DMS79 (cell line): Measurements from ENCODE around the gene KCTD15.

Source experiments
- DNase-seq: peaks from one replicate; lab custom pipeline; 2025; lab: John Stamatoyannopoulos, UW

The KCTD15 gene

DNA sequence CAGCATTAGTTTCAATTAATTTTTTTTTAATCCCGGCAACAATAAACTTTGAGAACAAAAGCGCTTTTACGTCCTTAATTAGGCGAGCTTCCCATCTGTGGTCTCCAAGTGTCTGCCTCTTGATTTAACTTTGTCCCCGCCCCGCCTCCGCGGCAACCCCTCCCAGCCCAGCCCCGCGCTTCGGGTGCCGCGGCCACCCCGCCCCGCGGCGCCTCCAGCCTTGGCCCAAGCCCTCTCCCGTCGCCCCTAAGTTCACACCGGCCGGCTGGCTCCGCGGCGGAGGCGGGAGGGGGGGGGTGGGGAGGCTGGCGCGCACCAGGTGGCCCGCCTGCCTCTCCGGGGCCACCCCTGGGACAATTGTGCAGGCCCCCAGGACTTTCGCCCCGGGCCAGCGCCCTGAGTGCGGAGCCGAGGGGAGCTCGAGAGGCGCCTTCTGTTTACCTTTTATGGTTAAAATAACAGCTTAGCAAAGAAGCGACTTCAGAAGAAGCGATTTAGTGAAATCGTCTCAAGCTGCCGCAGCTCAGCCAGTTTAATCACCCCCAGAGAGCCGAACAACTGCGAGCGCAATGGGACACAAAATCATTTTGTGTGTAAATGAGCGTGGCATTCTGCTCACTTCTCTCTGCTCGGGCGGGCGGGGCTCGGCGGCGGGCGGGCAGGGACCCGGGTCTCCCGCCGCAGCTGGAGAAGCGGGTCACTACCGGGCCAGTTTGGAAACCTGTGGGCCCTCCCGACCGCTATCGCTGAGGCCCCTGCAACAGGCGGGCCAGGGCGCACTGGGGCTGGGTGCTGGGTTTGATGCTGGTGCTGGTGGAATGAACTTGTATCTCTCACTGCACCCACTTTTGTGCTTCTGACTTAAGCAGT, 1.4 kb downstream of the KCTD15 start:
- DNase-seq = no peak

DNA sequence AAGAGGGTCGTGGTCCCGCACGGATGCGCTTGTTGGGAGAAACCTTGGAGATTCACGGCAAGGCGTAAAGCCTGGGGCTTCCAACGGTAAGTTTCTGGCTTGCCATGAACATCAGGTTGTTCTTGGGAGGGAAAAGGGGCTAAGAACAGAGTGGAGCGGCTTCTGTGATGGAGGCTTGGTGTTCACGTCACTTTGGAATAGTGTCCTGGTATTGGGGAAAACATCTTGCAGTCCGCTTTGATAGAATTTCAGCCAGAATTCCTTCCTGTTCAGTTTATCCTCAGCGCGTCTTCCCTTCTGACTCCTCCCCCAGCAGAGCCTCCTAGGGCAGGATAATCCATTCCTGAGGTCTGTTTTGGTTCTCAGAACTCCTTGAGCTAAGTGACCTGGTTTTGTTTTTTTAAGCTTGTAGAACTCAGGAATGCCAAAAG, 2.0 kb downstream of the KCTD15 start:
- DNase-seq = no peak

DNA sequence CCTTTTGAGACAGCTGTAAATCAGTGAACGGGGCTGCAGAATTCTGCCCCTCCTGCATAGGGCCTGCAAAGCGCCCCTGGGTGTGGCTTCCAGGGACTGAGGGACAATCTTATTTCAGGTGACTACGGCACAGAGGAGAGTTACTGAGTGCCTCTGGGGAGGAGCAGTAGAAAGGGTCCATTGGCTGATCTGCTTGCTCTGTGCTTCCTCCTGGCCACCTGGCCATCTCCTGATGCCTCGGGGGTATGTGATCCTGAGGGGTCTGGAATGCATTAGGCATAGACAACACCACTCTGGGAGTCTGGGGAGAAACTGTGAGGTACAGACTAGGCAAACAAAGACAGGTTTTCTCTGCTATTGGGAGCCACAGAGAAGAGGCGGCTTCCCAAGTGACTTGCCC, 2.8 kb downstream of the KCTD15 start:
- no peak for DNase-seq

DNA sequence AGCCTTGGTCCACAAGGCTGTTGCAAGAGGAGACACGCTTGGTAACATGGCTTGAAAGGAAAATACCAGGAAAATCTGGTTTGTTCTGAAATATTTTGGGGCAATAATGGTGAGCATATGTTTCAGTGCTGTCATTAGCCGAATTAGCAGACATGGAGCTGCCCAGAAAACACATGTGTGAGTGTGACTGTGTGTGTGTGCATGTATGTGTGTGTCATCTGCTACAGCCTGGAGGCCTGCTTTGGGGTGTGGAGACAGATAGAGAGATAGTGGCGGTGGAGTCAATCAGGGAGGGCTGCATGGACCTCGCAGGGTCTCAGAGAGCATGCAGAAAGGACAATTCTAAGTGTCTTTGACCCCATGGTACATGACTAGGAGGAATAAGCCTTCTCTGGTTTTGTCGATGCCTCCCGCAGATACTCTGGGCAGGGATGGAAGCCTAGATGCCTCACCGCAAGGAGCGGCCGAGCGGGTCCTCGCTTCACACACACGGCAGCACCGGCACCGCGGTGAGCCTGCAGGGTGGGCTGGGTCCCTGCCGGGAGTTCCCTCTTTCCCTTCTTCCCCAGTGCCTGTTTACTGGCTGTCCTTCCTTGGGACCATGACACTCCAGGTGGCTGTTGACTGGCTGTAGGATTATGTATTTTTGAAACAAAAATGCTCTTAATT, 3.5 kb downstream of the KCTD15 start:
- no peak for DNase-seq

DNA sequence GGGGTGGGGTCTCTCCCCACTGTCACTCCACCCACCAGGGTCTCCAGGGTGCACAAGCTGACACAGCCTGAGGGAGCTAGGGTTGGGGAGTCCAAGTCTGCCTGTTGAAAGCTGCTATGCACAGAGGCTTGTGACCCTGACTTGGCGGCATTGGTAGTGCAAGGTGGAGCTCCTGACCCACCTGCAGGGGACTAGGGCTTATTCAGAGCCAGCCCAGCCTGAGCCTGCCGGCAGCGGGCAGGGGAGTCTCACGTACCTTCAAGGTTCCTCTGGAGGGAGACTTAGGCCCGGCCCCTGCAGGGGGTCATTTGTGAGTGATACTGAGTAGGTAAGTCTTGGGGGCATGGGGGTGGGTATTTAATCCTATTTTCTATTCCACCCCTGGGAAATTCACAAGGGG, 4.7 kb downstream of the KCTD15 start:
- DNase-seq = no peak

DNA sequence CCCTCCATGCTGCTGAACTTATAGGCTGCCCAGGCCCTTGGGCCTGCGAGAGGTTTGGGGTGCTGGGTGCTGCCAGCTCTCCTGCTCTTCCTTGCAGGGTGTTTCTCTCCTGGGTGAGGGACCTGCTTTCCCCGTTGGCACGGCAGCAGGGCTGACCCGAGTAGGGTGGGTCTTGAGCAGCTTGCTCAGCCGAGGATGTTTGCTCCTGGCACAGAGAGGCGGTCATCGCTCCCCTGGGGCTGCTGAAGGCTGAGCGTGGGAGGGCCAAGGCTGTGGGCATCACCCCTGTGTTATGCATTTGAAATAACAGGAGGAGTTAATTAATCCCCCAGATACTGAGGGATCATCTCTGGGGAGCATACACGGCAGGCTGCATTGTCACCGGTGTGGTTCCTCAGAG, 5.3 kb downstream of the KCTD15 start:
- DNase-seq = no peak

DNA sequence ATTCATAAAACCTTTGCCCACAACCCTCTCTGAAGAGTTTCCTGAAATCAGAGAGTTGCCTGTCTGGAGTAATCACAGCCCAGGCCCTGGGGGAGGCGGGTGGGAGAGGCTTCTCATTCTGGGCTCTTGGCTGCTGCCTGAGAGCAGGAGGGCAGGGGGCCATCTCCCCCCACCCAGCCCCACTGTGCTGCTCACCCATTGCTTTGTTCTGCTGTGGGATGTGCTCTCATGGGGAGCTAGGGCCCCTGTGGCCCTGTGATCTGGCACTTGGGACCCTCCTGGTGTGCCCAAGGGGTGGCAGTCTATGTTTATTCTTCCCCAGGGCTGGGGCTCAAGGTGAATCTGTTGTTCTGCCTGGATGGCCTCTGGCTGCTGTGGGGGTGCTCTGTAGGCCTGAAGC, 6.1 kb downstream of the KCTD15 start:
- DNase-seq = no peak

DNA sequence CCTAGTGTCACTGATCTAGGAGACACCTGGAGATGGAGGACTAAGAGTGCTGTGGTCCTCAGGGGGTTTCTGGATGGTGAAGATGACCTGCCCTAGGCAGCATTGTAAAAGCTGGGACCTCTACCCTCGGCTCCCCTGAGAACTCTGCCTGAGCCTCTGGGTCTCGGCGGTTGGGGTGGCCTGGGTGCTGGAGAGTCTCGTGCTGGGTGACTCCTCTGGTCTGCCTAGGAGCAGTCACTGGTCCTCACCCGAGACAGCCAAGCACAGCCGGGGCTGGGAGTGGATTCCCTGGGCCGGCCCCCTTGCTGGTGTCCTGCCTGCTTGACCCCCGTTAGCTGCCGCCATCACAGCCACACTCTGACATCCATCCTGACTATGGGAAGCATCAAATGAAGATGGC, 6.7 kb downstream of the KCTD15 start:
- DNase-seq = no peak

DNA sequence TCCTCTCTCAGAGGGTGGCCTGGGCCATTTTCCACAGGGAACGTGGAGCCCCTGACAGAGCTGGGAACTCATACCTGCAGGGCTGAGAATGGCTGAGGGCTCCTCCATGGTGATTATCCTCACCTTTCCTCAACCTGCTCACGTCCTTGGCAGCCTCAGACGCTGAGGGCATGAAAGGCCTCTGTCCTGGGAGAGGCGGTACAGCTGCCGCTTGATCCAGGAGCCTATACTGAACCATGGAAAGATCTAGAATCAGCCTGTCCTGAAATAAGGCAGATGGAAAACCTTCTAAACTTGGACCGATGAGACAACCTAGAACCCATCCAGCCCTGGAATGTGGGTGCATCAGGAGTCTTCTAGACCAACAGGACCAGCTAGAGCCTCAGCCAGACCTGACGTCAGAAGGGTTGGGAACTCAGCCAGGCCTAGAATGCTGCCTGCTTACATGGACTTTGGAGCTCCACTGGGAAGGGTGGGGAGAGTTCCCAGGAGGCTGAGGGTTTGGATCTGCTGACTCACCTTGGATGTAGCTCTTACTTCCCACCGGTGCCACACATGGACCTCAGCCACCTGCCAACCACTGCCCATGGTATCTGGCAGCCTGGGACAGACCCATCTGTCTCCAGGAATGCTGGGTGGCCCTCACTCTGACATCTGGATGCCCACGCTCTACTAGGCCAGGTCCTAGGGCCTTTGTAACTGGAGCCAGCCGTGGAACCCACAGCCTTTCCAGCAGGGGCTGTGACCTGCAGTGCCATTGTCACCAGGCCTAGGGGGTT, 7.5 kb downstream of the KCTD15 start:
- DNase-seq = no peak

DNA sequence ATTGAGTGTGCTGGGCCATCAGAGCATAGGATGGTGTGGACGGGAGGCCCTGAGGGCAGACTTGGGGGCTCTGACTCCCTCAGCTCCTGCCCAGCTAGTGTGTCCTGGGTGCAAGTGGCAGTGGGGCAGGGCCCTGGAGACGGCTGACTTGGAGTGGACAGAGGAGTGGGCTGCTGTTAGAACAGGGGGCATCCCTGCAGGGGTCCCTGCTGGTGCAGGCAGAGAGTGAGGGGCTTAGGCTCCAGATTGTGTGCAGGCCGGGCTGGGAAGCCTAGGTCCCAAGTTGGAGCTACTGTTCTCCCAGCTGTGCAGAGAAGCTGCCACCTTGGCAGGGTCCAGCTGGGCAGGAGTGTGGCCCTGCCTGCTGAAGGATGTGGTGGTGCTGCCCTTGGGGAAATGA, 8.6 kb downstream of the KCTD15 start:
- no peak for DNase-seq

DNA sequence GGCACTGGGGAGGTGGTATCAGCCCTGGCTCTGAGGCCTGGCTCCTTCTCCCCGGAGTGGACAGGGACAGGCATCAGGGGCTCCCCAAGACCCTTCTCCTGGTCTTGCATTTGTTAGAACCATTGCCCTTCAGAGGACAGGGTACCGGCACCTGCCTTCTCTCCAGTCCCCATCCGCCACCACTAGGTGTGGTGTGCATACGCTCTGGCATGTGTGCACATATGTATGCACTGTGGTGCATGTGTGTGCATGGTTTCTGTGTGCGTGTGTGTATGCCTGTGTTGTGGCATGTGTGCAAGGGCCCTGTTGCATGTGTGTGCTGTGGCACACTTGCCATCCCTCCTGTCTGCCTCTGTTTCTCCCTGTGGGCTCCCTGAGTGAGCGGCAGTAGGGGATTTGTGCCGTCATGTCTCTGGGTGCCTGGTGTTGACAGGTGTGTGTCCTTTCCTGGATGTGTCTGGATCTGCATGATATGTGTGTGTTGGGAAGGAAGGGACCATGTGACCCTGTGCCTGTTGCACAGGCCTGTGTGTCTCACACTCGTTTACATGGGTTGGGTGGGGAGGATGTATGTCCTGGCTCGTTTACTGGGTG, 9.3 kb downstream of the KCTD15 start:
- no peak for DNase-seq

DNA sequence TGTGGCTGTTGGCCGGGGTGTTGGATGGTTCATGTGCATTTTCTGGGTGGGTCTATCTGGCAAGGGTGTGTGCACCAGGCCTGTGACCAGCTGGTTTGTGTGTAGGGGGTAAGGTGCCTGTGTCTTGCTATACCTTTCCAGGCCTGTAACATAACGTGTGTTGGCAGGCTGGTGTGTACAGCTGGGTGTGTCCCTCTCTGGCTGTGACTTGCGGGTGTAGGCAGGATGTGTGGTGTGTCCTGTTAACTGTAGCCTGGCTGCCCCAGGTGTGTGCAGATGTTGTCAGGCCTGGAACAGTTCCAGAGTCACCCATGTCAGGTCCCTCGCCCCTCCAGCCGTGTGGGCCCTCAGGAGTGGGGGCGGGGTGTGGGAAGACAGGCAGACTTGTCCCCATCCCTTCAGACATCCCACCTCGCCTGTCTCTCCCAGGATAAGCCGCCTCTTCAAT, 9.8 kb downstream of the KCTD15 start:
- DNase-seq = no peak

DNA sequence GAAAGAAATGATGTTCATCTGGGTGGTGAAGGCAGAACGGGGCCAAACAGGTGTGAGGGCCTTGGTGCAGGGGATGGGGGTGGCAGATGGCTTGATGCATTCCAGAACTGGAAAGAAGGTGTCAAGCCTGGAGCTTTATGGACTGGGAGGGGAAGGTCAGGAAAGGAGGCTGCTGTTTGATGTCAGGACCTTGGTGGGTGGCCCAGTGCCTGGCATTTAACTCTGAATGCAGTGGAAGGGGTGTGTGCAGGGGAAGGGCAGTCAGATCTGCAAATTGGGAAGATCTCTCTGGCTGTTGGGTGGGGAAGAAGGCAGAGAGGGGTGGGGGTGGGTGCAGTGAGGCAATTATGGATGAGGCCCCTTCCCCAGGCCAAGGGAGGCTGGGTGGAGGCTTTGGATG, 11.7 kb downstream of the KCTD15 start:
- DNase-seq = no peak

DNA sequence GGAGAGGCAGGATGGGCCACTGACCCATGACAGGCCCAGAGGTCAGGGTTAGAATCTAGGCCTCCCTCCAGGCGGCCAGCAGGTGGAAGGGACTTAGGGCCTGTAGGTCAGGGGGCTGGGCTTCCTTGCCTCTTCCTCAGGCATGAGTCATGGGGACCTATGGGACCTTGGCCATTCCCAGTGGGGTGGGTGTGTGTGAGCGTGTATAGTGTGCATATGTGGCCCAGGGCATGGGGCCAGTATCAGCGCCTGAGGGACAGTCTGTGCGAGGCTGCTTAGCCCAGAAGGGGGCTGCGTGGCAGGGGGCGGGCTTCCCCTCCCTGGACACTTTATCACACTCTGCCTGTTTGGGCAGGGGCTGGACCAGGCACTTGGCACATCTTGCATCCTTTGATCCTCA, 13.3 kb downstream of the KCTD15 start:
- DNase-seq = no peak

DNA sequence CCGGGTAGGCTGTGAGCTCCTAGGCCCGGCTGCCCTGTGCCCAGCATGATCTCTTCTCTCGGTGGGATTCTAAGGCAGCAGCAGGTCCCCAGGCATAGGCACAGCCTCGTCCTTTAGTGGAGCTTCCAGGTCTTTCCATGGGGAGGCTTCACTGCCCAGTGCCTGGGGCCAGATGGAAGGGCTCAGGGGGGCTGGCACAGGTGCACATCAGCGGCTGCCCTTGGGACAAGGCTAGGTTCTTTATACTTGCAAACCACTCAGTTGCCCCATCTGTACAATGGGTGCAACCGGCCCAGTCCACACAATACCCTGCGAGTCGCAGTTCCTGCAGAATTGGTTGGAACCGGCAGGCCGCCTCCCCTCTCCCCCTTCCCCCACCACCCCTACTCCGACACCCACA, 14.2 kb downstream of the KCTD15 start:
- DNase-seq = no peak

DNA sequence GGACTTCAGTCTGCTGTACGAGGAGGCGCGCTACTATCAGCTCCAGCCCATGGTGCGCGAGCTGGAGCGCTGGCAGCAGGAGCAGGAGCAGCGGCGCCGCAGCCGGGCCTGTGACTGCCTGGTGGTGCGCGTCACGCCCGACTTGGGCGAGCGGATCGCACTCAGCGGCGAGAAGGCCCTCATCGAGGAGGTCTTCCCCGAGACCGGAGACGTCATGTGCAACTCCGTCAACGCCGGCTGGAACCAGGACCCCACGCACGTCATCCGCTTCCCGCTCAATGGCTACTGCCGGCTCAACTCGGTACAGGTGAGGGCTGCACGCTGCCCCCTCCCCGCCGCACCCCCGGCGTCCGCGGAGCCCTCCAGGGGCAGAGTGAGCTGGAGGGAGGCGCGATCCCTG, 14.6 kb downstream of the KCTD15 start:
- DNase-seq = no peak

DNA sequence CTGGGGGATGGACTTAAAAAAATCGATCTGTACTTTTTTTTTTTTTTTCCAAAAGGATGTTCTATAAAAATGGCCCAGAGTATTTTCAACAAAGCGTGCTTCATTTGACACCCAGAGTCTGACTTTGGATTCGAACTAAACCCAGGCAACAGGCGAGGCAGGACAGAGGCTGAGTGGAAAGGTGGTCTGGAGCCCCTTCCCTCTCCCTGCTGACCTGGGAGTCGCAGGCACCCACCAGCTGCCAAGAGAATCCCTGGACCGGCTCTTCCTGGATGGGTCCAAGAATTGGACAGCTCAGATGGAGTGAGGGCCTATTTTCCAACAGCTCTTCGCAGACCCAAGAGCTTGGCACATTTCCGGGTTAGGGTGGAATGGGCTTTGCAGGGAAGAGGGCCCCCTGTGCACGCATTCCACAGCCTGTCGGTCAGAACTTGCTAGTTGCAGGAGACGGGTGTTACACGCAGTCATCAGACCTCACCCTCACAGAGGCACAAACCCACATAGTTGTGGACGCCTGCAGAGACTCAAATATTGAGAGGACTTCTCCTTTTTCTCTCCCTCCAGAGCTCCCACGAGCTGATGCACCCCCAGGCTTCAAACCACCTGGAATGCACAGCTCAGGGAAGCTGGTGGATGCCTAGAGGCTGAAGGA, 15.2 kb downstream of the KCTD15 start:
- no peak for DNase-seq

DNA sequence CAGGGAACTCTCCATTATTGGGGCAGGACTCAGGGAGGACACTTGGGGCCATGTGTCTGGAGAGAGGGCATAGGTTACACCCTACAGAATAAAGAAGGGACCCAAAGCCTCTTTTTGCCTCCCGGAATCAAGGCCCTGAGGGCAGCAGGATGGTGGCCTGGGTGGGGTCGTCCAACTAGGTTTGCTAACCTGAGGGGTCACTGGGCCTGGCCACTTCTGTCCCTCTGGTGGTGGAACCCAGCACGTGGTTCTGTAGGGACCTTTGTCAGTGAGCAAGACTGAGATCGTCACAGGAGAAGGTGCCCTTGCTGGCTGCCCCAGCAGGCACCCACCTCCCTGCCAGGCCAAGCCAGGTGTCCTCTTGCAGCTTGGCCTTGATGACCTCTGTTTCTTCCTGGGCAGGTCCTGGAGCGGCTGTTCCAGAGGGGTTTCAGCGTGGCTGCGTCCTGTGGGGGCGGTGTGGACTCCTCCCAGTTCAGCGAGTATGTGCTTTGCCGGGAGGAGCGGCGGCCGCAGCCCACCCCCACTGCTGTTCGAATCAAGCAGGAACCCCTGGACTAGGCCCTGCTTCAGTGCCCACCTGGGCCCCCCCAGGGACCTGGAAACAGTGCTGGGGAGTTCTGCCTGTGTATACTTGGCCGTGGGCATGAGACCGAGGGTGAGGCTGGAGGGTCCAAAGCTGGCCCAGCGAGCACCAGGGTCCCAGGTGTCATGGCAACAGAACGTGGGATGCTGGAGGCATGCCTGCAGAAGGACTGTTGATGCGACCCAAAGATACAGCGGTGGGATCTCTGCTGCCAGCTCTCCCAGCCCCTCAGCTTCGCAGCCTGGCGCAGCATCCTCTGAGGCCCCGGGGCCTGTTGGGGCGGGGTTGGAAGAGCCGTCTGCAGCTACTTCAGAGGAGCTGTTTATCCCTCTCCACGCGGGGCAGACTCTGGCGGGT, 16.0 kb downstream of the KCTD15 start:
- DNase-seq = no peak

DNA sequence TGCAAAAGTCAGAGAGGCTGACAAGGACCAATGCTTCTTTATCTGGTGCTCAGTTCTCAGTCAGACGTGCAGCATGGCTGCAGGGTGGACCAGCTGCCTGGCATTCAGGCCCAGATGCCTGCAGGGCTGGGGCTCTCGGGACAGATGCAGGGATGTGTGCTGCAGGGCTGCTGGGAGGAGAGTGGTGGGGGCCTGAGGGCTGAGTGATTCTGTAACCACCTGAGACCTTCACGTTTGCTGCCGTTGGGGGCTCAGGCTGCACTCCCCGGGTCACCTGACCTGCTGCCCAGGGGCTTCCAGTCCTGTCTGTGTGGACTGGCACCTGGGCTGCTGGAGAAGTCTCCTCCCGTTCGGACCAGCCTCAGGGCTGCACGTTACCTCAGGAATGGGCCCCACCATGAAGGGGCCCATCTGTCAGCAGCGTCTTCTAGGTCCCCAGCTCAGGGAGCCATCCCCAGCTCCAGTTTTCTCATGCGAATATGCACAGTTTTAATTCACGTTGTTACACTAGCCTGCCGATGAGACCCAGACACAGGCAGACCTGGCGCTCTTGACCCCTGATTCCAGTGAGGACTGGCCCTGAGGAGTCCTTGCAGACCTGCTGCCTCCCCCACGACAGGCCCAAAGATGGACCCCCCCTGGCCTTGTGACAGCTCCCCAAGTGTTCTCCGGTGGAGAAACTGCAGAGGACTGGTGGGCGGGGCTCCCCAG, 16.9 kb downstream of the KCTD15 start:
- no peak for DNase-seq
